RWPE2 (cell line): ENCODE results near the gene SMG9.
A peak's percentile ranks its signal among the peaks of the same experiment; 100 is the strongest.

ENCODE experiments used
- ATAC-seq: fragments of 200-7000 bp; cut with Tn5 transposase; 3 replicates; pipeline ENCODE4 v1.9.1; 2021; ENCODE audit warnings: low read depth
- DNase-seq: peaks from one replicate; pipeline ENCODE4 v3.0.0-alpha.2; 2020; ENCODE audit warnings: low spot score
- H3K27ac ChIP-seq: fragments of 450-650 bp; 2 replicates; pipeline ENCODE4 v1.5.1; 2017; ENCODE audit warnings: mild to moderate bottlenecking; ENCODE audit not compliant: poor library complexity, severe bottlenecking
- H3K27me3 ChIP-seq: fragments of 250-450 bp; sonication (Bioruptor Pico); 2 replicates; pipeline ENCODE4 v1.5.1; 2021; ENCODE audit warnings: mild to moderate bottlenecking, moderate library complexity; ENCODE audit not compliant: insufficient read depth, poor library complexity, severe bottlenecking
- H3K36me3 ChIP-seq: fragments of 250-450 bp; sonication (Bioruptor Pico); 2 replicates; pipeline ENCODE4 v1.5.1; 2020; ENCODE audit warnings: low read depth, mild to moderate bottlenecking, moderate library complexity
- H3K4me1 ChIP-seq: fragments of 250-450 bp; sonication (Bioruptor Pico); 2 replicates; pipeline ENCODE4 v1.5.1; 2021; ENCODE audit warnings: mild to moderate bottlenecking, moderate library complexity; ENCODE audit not compliant: insufficient read depth, poor library complexity, severe bottlenecking
- H3K4me3 ChIP-seq: fragments of 250-450 bp; sonication (Bioruptor Pico); 2 replicates; pipeline ENCODE4 v1.5.1; 2021; ENCODE audit warnings: mild to moderate bottlenecking, moderate library complexity; ENCODE audit not compliant: severe bottlenecking
- H3K9me3 ChIP-seq: fragments of 250-450 bp; sonication (Bioruptor Pico); 2 replicates; pipeline ENCODE4 v1.5.1; 2021; ENCODE audit warnings: mild to moderate bottlenecking, moderate library complexity; ENCODE audit not compliant: severe bottlenecking
- CTCF ChIP-seq: fragments of 450-650 bp; IDR thresholded peaks from one replicate; pipeline ENCODE4 v1.5.1; 2017; ENCODE audit warnings: mild to moderate bottlenecking, moderate library complexity; ENCODE audit not compliant: poor library complexity, severe bottlenecking

SMG9 gene

GRCh38 chr19:43779820-43780219 lies 25.1 kb upstream of the SMG9 start:
- no peaks in the 10 kb centered on the region for H3K27me3 ChIP-seq
- DNase-seq, result no peak
- no peaks in the 10 kb centered on the region for H3K9me3 ChIP-seq
- peak overlapping the region; percentile 32 for H3K4me3 ChIP-seq
- H3K4me1 ChIP-seq, result peaks cover 50% of the 10 kb centered on the region
- no peak; the same call in 2 of the 3 replicates for ATAC-seq
- peak; percentile 40 for TF ChIP-seq CTCF
- peaks cover 14% of the 10 kb centered on the region for H3K36me3 ChIP-seq
- H3K27ac ChIP-seq, result peak overlapping the region; percentile 77

GRCh38 chr19:43779147-43779819 lies 24.5 kb upstream of the SMG9 start:
- H3K9me3 ChIP-seq, result no peaks in the 10 kb centered on the region
- H3K36me3 ChIP-seq, result peaks cover 19% of the 10 kb centered on the region
- ATAC-seq, result peak; percentile 8; the same call in 1 of the 3 replicates
- H3K4me1 ChIP-seq, result peaks cover 45% of the 10 kb centered on the region
- H3K27ac ChIP-seq, result peak overlapping the region; percentile 77
- DNase-seq, result no peak
- no peaks in the 10 kb centered on the region for H3K27me3 ChIP-seq
- H3K4me3 ChIP-seq, result peak overlapping the region; percentile 32
- no peak for TF ChIP-seq CTCF

- no peak for DNase-seq
- H3K4me3 ChIP-seq, result no peak overlapping the region
- no peak for TF ChIP-seq CTCF
- peaks cover 25% of the 10 kb centered on the region for H3K36me3 ChIP-seq
- no peaks in the 10 kb centered on the region for H3K27me3 ChIP-seq
- no peaks in the 10 kb centered on the region for H3K9me3 ChIP-seq
- peaks cover 38% of the 10 kb centered on the region for H3K4me1 ChIP-seq
- H3K27ac ChIP-seq, result peak overlapping the region; percentile 77
- ATAC-seq, result no peak
These were observed 23.9 kb upstream of the SMG9 start for GRCh38 chr19:43778651-43779050.

GRCh38 chr19:43777163-43777695 lies 22.5 kb upstream of the SMG9 start:
- Histone ChIP-seq H3K4me3 (no peak overlapping the region), H3K27me3 (no peaks in the 10 kb centered on the region), H3K4me1 (peaks cover 30% of the 10 kb centered on the region), H3K27ac (peak overlapping the region; percentile 77), H3K36me3 (peaks cover 40% of the 10 kb centered on the region), H3K9me3 (no peaks in the 10 kb centered on the region)
- TF ChIP-seq CTCF, result no peak
- DNase-seq, result no peak
- peak; percentile 33; the same call in 2 of the 3 replicates for ATAC-seq

GRCh38 chr19:43776286-43776685 lies 21.5 kb upstream of the SMG9 start:
- Histone ChIP-seq H3K9me3 (no peaks in the 10 kb centered on the region), H3K27ac (peak overlapping the region; percentile 77), H3K27me3 (no peaks in the 10 kb centered on the region), H3K36me3 (peaks cover 49% of the 10 kb centered on the region), H3K4me1 (peaks cover 30% of the 10 kb centered on the region), H3K4me3 (no peak overlapping the region)
- no peak for TF ChIP-seq CTCF
- ATAC-seq (no peak; the same call in 2 of the 3 replicates), DNase-seq (no peak)
